Colon (tissue), 2 donors: ENCODE measurements around the gene TSNAXIP1.

Experiments
- FAIRE-seq: peaks from 2 replicates; lab custom pipeline; 2012; peaks lifted over from hg19 to GRCh38; lab: Jason Lieb, UNC
- donor health status: control.
- donor health status: control.

TSNAXIP1 gene

GRCh38 chr16:67806428-67807147, at the start of gene TSNAXIP1, which contains the start of gene RANBP10:
TSS of gene TSNAXIP1 (plus strand) at chr16:67806889. CDS start at chr16:67807150, 261 bp downstream.
TSS of gene RANBP10 (minus strand) at chr16:67806560. CDS start at chr16:67806536, 24 bp downstream.
- FAIRE-seq: peak; percentile 82

- no peak for FAIRE-seq
Observed at GRCh38 chr16:67758006-67758405, 48.7 kb upstream of the TSNAXIP1 start.

GRCh38 chr16:67758966-67759365, 47.7 kb upstream of the TSNAXIP1 start:
- FAIRE-seq: no peak

GRCh38 chr16:67760206-67760955, 46.3 kb upstream of the TSNAXIP1 start:
- no peak for FAIRE-seq

- FAIRE-seq: no peak
Observed at GRCh38 chr16:67760956-67761230, 45.8 kb upstream of the TSNAXIP1 start.

- FAIRE-seq: no peak
Observed at GRCh38 chr16:67761924-67762323, 44.8 kb upstream of the TSNAXIP1 start.

GRCh38 chr16:67762385-67762784, 44.3 kb upstream of the TSNAXIP1 start:
- no peak for FAIRE-seq

- FAIRE-seq: no peak
Observed at GRCh38 chr16:67763066-67763465, 43.6 kb upstream of the TSNAXIP1 start.

- FAIRE-seq: no peak
Observed at GRCh38 chr16:67764158-67764667, 42.5 kb upstream of the TSNAXIP1 start.

GRCh38 chr16:67766291-67766690, 40.4 kb upstream of the TSNAXIP1 start:
- no peak for FAIRE-seq

- FAIRE-seq: no peak
Observed at GRCh38 chr16:67767953-67768352, 38.7 kb upstream of the TSNAXIP1 start.

GRCh38 chr16:67770346-67770991, 36.2 kb upstream of the TSNAXIP1 start:
- no peak for FAIRE-seq

GRCh38 chr16:67773099-67773498, 33.6 kb upstream of the TSNAXIP1 start:
- no peak for FAIRE-seq

- FAIRE-seq: no peak
Observed at GRCh38 chr16:67773569-67774456, 32.9 kb upstream of the TSNAXIP1 start.

- FAIRE-seq: no peak
Observed at GRCh38 chr16:67774457-67774853, 32.2 kb upstream of the TSNAXIP1 start.

GRCh38 chr16:67775273-67775672, 31.4 kb upstream of the TSNAXIP1 start:
- no peak for FAIRE-seq

GRCh38 chr16:67779256-67780014, 27.3 kb upstream of the TSNAXIP1 start:
- no peak for FAIRE-seq

GRCh38 chr16:67780847-67781564, 25.7 kb upstream of the TSNAXIP1 start:
- no peak for FAIRE-seq

GRCh38 chr16:67781565-67781921, 25.1 kb upstream of the TSNAXIP1 start:
- no peak for FAIRE-seq

GRCh38 chr16:67782567-67783352, 23.9 kb upstream of the TSNAXIP1 start:
- FAIRE-seq: no peak
